ENCODE data around the gene TINAGL1. TPM values are rescaled to one million over a fixed set of nuclear protein-coding genes. Genes with fewer than 3 reads are reported as not detected.

TINAGL1 gene, protein sequence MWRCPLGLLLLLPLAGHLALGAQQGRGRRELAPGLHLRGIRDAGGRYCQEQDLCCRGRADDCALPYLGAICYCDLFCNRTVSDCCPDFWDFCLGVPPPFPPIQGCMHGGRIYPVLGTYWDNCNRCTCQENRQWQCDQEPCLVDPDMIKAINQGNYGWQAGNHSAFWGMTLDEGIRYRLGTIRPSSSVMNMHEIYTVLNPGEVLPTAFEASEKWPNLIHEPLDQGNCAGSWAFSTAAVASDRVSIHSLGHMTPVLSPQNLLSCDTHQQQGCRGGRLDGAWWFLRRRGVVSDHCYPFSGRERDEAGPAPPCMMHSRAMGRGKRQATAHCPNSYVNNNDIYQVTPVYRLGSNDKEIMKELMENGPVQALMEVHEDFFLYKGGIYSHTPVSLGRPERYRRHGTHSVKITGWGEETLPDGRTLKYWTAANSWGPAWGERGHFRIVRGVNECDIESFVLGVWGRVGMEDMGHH
- total RNA-seq: 3.4 and 28.4 TPM in 2 replicates

DNA sequence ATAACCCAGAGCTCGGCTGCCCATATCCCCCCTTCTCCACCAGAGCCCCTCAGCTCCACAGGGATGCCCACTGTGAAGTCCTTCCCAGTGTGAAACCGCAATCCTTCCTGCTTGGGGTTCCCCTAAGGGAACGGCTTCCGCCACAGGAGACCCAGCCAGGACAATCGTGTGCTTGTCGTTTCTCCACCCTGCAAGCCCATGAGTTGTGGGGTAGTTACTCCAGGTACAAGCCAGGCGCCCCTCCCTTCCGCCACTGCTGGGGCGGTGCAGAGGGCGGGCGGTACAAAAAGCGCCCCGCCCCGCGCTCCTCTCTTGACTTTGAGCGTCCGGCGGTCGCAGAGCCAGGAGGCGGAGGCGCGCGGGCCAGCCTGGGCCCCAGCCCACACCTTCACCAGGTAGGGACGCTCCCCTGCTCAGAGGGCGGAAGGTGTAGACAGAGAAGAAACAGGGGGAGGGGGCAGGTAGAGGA, at the start of gene TINAGL1:
Gene TINAGL1, plus strand, starts transcription at position 315 of the 469 bp plus-strand sequence. CDS start 634 bp downstream, outside the sequence.

DNA sequence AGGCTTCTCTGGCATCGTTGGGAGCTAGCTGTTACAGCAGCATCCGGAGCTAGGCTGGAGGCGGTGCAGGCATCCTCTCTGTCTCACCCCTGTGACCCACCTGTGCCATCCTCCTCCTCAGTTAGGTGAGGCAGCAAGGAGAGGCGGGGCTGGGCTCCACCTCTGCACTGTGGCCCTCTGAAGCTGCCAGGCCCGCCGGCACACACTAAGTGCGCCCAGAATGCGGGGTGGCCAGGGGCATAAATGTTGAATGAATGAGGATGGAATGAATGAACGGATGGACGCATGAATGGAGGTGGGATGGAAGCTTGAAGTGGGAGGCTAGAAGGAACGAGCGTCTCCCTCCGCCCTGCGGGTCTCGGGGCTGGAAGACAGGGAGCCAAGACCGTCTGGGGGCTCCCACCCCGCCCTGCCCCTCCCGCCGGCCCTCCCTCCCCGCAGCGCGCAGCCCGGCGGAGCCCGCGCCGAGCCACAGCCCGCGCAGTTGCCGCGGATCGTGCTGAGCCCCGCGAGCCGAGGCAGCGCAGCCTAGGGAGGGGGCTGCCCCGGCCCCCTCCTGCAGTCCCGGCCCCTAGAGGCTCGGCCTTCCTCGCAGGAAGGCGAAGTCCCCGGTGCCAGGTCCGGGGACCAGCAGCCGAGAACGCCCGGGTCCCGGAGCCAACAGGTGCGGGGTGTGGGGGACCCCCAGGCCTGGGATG, 41.1 kb downstream of the TINAGL1 start, which contains the start of gene HCRTR1:
Gene HCRTR1, plus strand, starts transcription at position 472 of the 698 bp plus-strand sequence. CDS start 1,504 bp downstream, outside the sequence.

Other genes with a start within 250 kb of the TINAGL1 start
- 52.1 and 186 TPM in 2 replicates for gene FABP3, start 203.4 kb upstream of the TINAGL1 start, total RNA-seq
- gene SERINC2, start 163.3 kb upstream of the TINAGL1 start, total RNA-seq: 7.6 and 8.4 TPM in 2 replicates
- gene HCRTR1, start 41.2 kb downstream of the TINAGL1 start, total RNA-seq: not detected in 2 replicates
- gene PEF1, start 68.4 kb downstream of the TINAGL1 start, total RNA-seq: 70.4 and 81.7 TPM in 2 replicates
- 50.2 and 202 TPM in 2 replicates for gene COL16A1, start 127.5 kb downstream of the TINAGL1 start, total RNA-seq
- 6.1 and 12.4 TPM in 2 replicates for gene ADGRB2, start 187.8 kb downstream of the TINAGL1 start, total RNA-seq
- 71.4 and 85.6 TPM in 2 replicates for gene SPOCD1, start 239.5 kb downstream of the TINAGL1 start, total RNA-seq